Right lobe of liver (tissue), 6 donors: ENCODE results near the gene TMEM88. TPM values are rescaled to one million over a fixed set of nuclear protein-coding genes. Genes with fewer than 3 reads are reported as not detected.

Experiments used
- ATAC-seq, 4 donors: fragments of 200-7000 bp; cut with Tn5 transposase; one replicate each; pipeline ENCODE4 v1.9.1; 2020; ENCODE audit warnings: mild to moderate bottlenecking in 4 of 4, moderate library complexity in 4 of 4
- DNase-seq, 3 donors: peaks; one replicate each; pipeline ENCODE4 v3.0.0-alpha.2; 2020
- H3K27ac ChIP-seq, 3 donors: fragments of 200-600 bp; one replicate each; pipeline ENCODE4 v1.8.0; 2022
- H3K27me3 ChIP-seq, 2 donors: fragments of 200-600 bp; one replicate each; pipeline ENCODE4 v1.8.0; 2022
- H3K36me3 ChIP-seq, 4 donors: fragments of 200-600 bp; sonication (generic) in 1 of 4; one replicate each; pipeline versions ENCODE4 v1.5.1 to v1.8.0; 2017 to 2022; ENCODE audit warnings: control low read depth in 1 of 4
- H3K4me1 ChIP-seq, 4 donors: fragments of 200-600 bp; sonication (generic) in 1 of 4; one replicate each; pipeline versions ENCODE4 v1.5.1 to v1.8.0; 2017 to 2022; ENCODE audit warnings: control low read depth in 1 of 4
- H3K4me3 ChIP-seq, 3 donors: fragments of 200-600 bp; one replicate each; pipeline ENCODE4 v1.8.0; 2022
- H3K9me3 ChIP-seq, 4 donors: fragments of 200-600 bp; sonication (generic) in 1 of 4; one replicate each; pipeline versions ENCODE4 v1.5.1 to v1.8.0; 2017 to 2022; ENCODE audit warnings: control low read depth in 1 of 4
- POLR2A ChIP-seq: fragments of 450-650 bp; IDR thresholded peaks from one replicate; pipeline ENCODE4 v1.6.1; 2017; ENCODE audit warnings: antibody characterized with exemption, mild to moderate bottlenecking
- WGBS: methylation state at CpG from one replicate; pipeline ENCODE4 v1.1.6; 2018; ENCODE audit warnings: low coverage, low lambda C conversion rate; ENCODE audit not compliant: insufficient coverage; ENCODE audit errors: missing lambda C conversion rate; 5-methylcytosine and 5-hydroxymethylcytosine counted together
- intact Hi-C, 2 donors: fragments of 100-400 bp; cut with DNase I; formaldehyde crosslinking; loops; one replicate each; pipeline versions ENCODE4 v1.11.2 to v1.14.1; 2022
- total RNA-seq, 6 experiments: library from RNA; depleted of rRNA in 2 of 6; stranded (reverse); fragments of >200 nt in 2 of 6; fragmentation: NEBNext Ultra II Directional in 3 of 6; extraction: Animal tissue kit (Norgen Biotek cat#: 25700) in 3 of 6; gene quantifications; one replicate each; pipeline versions ENCODE4 v1.1.0 to v1.2.4, GENCODE V29; 2016 to 2023
- TF ChIP-seq, protein P1 (sequence below), 4 donors: fragments of 200-600 bp in 3 of 4; fragments of 450-650 bp in 1 of 4; IDR thresholded peaks; one replicate each; pipeline versions ENCODE4 v1.5.1 to v1.8.0; 2016 to 2022; ENCODE audit warnings: antibody characterized with exemption in 4 of 4, mild to moderate bottlenecking in 2 of 4
- donor health status: DM: no; HTN: yes; CAD: no.
- donor health status: DM: no; HTN: no; CAD: no.
- donor health status: DM: no; HTN: no; CAD: no.
- donor health status: DM: no; HTN: yes; CAD: no.
- donor health status: DM: no; HTN: yes; CAD: no.

The TMEM88 gene
- total RNA-seq, 6 experiments from 2014 or later, result 0.74 to 2.4 (median 1.2) TPM

DNA sequence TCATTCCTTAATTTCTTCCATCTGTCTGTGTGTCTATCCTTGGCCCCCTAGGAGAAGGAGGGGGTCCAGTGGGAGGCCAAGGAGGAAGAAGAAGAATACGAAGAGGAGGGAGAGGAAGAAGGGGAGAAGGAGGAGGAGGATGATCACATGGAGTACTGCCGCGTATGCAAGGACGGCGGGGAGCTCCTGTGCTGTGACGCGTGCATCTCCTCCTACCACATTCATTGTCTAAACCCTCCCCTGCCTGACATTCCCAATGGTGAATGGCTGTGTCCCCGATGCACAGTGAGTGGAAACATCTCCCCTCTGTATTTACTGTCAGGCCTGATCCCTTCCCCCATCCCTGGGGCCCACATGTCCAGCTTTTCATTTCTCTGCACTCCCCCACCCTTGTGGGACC is 40.0 kb downstream of the TMEM88 start:
- H3K4me3 ChIP-seq, result no peak overlapping the region
- no peaks in the 10 kb centered on the region for H3K9me3 ChIP-seq
- intact Hi-C loops, result loop anchor here in 1 of 2 donors (5.0 kb wide), 1 partner anchor 33 kb away; no protein-coding TSS in a partner anchor
- WGBS, result 86% methylated on average over 8 of the region's 8 CpGs
- ATAC-seq (no peak), DNase-seq (no peak)
- H3K27me3 ChIP-seq, result no peaks in the 10 kb centered on the region
- TF ChIP-seq, protein P1, sequence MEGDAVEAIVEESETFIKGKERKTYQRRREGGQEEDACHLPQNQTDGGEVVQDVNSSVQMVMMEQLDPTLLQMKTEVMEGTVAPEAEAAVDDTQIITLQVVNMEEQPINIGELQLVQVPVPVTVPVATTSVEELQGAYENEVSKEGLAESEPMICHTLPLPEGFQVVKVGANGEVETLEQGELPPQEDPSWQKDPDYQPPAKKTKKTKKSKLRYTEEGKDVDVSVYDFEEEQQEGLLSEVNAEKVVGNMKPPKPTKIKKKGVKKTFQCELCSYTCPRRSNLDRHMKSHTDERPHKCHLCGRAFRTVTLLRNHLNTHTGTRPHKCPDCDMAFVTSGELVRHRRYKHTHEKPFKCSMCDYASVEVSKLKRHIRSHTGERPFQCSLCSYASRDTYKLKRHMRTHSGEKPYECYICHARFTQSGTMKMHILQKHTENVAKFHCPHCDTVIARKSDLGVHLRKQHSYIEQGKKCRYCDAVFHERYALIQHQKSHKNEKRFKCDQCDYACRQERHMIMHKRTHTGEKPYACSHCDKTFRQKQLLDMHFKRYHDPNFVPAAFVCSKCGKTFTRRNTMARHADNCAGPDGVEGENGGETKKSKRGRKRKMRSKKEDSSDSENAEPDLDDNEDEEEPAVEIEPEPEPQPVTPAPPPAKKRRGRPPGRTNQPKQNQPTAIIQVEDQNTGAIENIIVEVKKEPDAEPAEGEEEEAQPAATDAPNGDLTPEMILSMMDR (IDR thresholded peaks at IDR 0.05), result no peak
- TF ChIP-seq POLR2A, result no peak
- no peak overlapping the region for H3K27ac ChIP-seq
- H3K36me3 ChIP-seq, result peaks cover 0 to 17% (median 2%) of the 10 kb centered on the region in 4 donors
- peaks cover 0 to 6% (median under 1%) of the 10 kb centered on the region in 4 donors for H3K4me1 ChIP-seq

DNA sequence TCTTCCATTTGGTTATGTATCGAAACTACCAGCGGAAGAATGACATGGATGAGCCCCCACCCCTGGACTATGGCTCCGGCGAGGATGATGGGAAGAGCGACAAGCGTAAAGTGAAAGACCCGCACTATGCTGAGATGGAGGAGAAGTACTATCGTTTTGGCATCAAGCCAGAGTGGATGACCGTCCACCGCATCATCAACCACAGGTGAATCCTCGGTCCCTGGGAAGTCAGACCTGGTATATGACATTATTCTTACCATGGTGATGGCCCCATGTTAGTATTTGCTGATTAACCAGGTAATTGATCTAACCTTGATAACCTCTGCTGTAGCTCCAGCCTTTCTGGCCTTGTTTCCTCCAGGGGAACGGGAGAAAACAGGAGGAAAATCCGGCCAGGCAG is 42.2 kb downstream of the TMEM88 start:
- Histone ChIP-seq H3K4me3 (no peak overlapping the region), H3K9me3 (no peaks in the 10 kb centered on the region), H3K27me3 (no peaks in the 10 kb centered on the region), H3K27ac (no peak overlapping the region), H3K4me1 (peaks cover 0 to 6% (median 0%) of the 10 kb centered on the region in 4 donors), H3K36me3 (peaks cover 0 to 17% (median 2%) of the 10 kb centered on the region in 4 donors)
- ATAC-seq, result no peak
- TF ChIP-seq, protein P1 (IDR thresholded peaks at IDR 0.05), result no peak
- TF ChIP-seq POLR2A, result no peak
- no peak for DNase-seq
- WGBS, result 74% methylated on average over 13 of the region's 13 CpGs
- intact Hi-C loops, result loop anchor here in 1 of 2 donors (5.0 kb wide), 1 partner anchor 35 kb away; no protein-coding TSS in a partner anchor

DNA sequence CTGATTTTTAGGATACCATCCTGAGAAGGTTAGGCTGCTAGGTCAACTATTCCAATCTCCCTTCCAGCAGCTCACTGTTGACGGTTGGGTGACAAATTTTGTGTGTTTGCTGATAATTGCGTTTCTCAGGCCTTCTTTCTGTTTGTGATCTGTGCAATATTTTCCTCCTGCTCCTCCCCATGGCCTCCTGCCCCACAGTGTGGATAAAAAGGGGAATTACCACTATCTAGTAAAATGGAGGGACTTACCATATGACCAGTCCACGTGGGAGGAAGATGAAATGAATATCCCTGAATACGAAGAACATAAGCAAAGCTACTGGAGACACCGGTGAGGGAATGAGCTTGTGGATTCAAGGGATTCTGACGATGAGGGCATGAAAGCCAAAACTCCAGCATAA is 42.9 kb downstream of the TMEM88 start:
- H3K4me3 ChIP-seq, result no peak overlapping the region
- H3K9me3 ChIP-seq, result no peaks in the 10 kb centered on the region
- peaks cover 0 to 6% (median 0%) of the 10 kb centered on the region in 4 donors for H3K4me1 ChIP-seq
- WGBS, result 13% methylated on average over 6 of the region's 6 CpGs
- no peak overlapping the region for H3K27ac ChIP-seq
- H3K27me3 ChIP-seq, result no peaks in the 10 kb centered on the region
- no peak for TF ChIP-seq POLR2A
- TF ChIP-seq, protein P1 (IDR thresholded peaks at IDR 0.05), result peak; percentile 65 to 90 (median 70)
- intact Hi-C loops, result loop anchor here in 1 of 2 donors (5.0 kb wide), 1 partner anchor 35 kb away; no protein-coding TSS in a partner anchor
- DNase-seq, result peak in 1 of 3 donors; percentile 53
- H3K36me3 ChIP-seq, result peaks cover 0 to 17% (median 2%) of the 10 kb centered on the region in 4 donors
- ATAC-seq, result peak; percentile 88 to 98 (median 94)

DNA sequence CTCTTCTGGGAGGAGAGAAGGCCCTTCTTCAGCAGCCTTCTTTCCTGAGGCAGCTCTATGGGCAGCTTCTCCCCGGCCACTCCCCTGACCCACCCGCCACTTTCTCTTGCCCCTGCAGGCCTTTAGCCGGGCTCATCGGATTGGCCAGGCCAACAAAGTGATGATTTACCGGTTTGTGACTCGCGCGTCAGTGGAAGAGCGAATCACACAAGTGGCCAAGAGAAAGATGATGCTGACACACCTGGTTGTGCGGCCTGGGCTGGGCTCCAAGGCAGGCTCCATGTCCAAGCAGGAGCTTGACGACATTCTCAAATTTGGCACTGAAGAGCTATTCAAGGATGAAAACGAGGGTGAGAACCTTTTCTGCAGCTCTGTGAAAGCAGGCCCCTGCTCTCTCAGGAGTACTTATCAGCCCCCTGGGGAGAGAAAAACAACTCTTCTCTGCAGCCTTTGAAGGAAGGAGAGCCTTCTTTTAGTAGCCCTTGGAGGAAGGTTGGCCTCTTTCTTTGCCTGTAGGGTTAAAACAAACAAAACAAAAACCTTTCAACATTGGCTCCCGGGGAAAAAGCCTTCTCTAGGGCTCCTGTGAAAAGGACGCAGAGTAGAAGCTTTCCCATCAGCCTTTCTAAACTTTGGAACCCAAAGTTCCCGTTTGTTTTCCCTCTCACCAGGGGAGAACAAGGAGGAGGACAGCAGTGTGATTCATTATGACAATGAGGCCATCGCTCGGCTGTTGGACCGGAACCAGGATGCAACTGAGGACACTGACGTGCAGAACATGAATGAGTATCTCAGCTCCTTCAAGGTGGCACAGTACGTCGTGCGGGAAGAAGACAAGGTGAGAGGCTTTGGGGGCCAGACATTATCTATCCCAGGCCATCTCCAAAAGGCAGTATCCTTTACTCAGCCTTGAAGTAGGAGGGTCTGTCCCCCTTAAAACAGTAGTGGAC is 48.6 kb downstream of the TMEM88 start:
- H3K4me3 ChIP-seq, result no peak overlapping the region
- WGBS, result 84% methylated on average over 17 of the region's 22 CpGs
- TF ChIP-seq POLR2A, result no peak
- TF ChIP-seq, protein P1 (IDR thresholded peaks at IDR 0.05), result no peak
- H3K4me1 ChIP-seq, result no peaks in the 10 kb centered on the region
- no peak overlapping the region for H3K27ac ChIP-seq
- no peaks in the 10 kb centered on the region for H3K9me3 ChIP-seq
- H3K36me3 ChIP-seq, result peaks cover 0 to 4% (median 0%) of the 10 kb centered on the region in 4 donors
- no peak for ATAC-seq
- no peaks in the 10 kb centered on the region for H3K27me3 ChIP-seq
- DNase-seq, result no peak
- intact Hi-C loops, result loop anchor here in 1 of 2 donors (10.0 kb wide), 2 partner anchors 79 to 141 kb away; no protein-coding TSS in a partner anchor

Other genes with a start within 250 kb of the TMEM88 start
- gene FXR2, start 240.2 kb upstream of the TMEM88 start, total RNA-seq, result 10 to 100 TPM; 14.3 to 23.2 (median 16.7) TPM
- gene SAT2, start 227.2 kb upstream of the TMEM88 start, total RNA-seq, result 100 to 1,000 TPM in 5 of 6 experiments, 10 to 100 TPM in 1; 99.3 to 187 (median 120) TPM
- gene SHBG, start 224.9 kb upstream of the TMEM88 start, total RNA-seq, result 10 to 100 TPM in 5 of 6 experiments, 1 to 10 TPM in 1; 2.4 to 70.2 (median 15.4) TPM
- 1 to 10 TPM in 3 of 6 experiments, under 1 TPM in 3; 0.43 to 1.7 (median 0.91) TPM for gene ATP1B2, start 204.1 kb upstream of the TMEM88 start, total RNA-seq
- 10 to 100 TPM; 12.9 to 30.0 (median 23.0) TPM for gene TP53, start 167.6 kb upstream of the TMEM88 start, total RNA-seq
- 1 to 10 TPM; 1.9 to 3.8 (median 3.0) TPM for gene WRAP53, start 166.6 kb upstream of the TMEM88 start, total RNA-seq
- 1 to 10 TPM in 1 of 6 experiments, under 1 TPM in 5; 0.26 to 1.1 (median 0.83) TPM for gene EFNB3, start 149.9 kb upstream of the TMEM88 start, total RNA-seq
- under 1 TPM; 0.12 to 0.38 (median 0.27) TPM for gene DNAH2, start 137.3 kb upstream of the TMEM88 start, total RNA-seq
- 10 to 100 TPM in 4 of 6 experiments, 1 to 10 TPM in 2; 6.1 to 12.8 (median 10.9) TPM for gene KDM6B, start 20.8 kb upstream of the TMEM88 start, total RNA-seq
- gene NAA38, start 2.5 kb downstream of the TMEM88 start, total RNA-seq, result 10 to 100 TPM; 27.2 to 43.0 (median 30.8) TPM
- gene CYB5D1, start 2.9 kb downstream of the TMEM88 start, total RNA-seq, result 10 to 100 TPM in 1 of 6 experiments, 1 to 10 TPM in 5; 6.0 to 11.7 (median 7.4) TPM
- 1 to 10 TPM; 3.2 to 7.2 (median 5.1) TPM for gene CHD3, start 33.7 kb downstream of the TMEM88 start, total RNA-seq
- under 1 TPM; 0.18 to 0.70 (median 0.46) TPM for gene RNF227, start 61.2 kb downstream of the TMEM88 start, total RNA-seq
- gene KCNAB3, start 74.8 kb downstream of the TMEM88 start, total RNA-seq, result 1 to 10 TPM in 3 of 6 experiments, under 1 TPM in 2, not detected in 1; 0.61 to 2.9 (median 1.0) TPM
- gene TRAPPC1, start 76.9 kb downstream of the TMEM88 start, total RNA-seq, result 10 to 100 TPM; 43.7 to 57.1 (median 48.3) TPM
- 10 to 100 TPM in 2 of 6 experiments, 1 to 10 TPM in 4; 7.3 to 12.7 (median 9.4) TPM for gene CNTROB, start 77.1 kb downstream of the TMEM88 start, total RNA-seq
- under 1 TPM in 1 of 6 experiments, not detected in 5; 0.33 TPM for gene GUCY2D, start 147.5 kb downstream of the TMEM88 start, total RNA-seq
- 1 to 10 TPM in 2 of 6 experiments, under 1 TPM in 4; 0.22 to 2.2 (median 0.72) TPM for gene ALOX15B, start 184.0 kb downstream of the TMEM88 start, total RNA-seq
- not detected for gene ALOX12B, start 232.7 kb downstream of the TMEM88 start, total RNA-seq